ENCODE results near the gene CAV2. TPM values are rescaled to one million over a fixed set of nuclear protein-coding genes. Genes with fewer than 3 reads are reported as not detected.

Gene CAV2
- total and polyA plus RNA-seq, 2 of the 8 experiments (the other 6 are each of a cell fraction or from before 2014, with no cell fraction given) = 2.8 to 4.7 TPM

- Histone ChIP-seq H2AK5ac (ENCODE audit: low read depth, low read length) (no peak overlapping the region), H3K23me2 (ENCODE audit: low read depth, low read length) (no peaks in the 10 kb centered on the region), H3K79me2 (ENCODE audit: control insufficient read depth in 1 of 2, insufficient read depth in 2 of 2, low read length in 2 of 2) (no peaks in the 10 kb centered on the region), H2BK15ac (ENCODE audit: low read length) (no peak overlapping the region), H4K20me1 (replicated peaks in 1 of 2; ENCODE audit: control insufficient read depth in 1 of 2, insufficient read depth in 2 of 2, low read length in 2 of 2) (no peaks in the 10 kb centered on the region), H3K27me3 (replicated peaks in 1 of 4; ENCODE audit: control insufficient read depth in 3 of 4, extremely low read depth in 1 of 4, insufficient read depth in 3 of 4, low read length in 3 of 4) (no peaks in the 10 kb centered on the region), H2BK120ac (replicated peaks; ENCODE audit: low read depth, low read length) (no peak overlapping the region), H2BK12ac (ENCODE audit: low read depth, low read length) (no peak overlapping the region), H3K4me3 (ENCODE audit: extremely low read depth in 1 of 4, insufficient read depth in 2 of 4, low read depth in 3 of 4, low read length in 4 of 4) (no peak overlapping the region), H3K36me3 (ENCODE audit: control insufficient read depth in 2 of 4, insufficient read depth in 4 of 4, low read length in 3 of 4) (no peaks in the 10 kb centered on the region), H3K56ac (replicated peaks; ENCODE audit: insufficient read length, low read depth, low read length) (no peak overlapping the region), H3K27ac (ENCODE audit: low read depth, low read length) (no peak overlapping the region), H2BK5ac (ENCODE audit: low read depth, low read length) (no peak overlapping the region), H2AFZ (ENCODE audit: low read length) (no peak overlapping the region), H4K8ac (ENCODE audit: extremely low read depth, insufficient read depth, low read length) (no peak overlapping the region), H3K79me1 (ENCODE audit: low read depth, low read length) (no peaks in the 10 kb centered on the region), H3K18ac (ENCODE audit: extremely low read depth, low read length) (no peak overlapping the region), H3K4me1 (replicated peaks in 1 of 4; ENCODE audit: control insufficient read depth in 3 of 4, insufficient read depth in 4 of 4, low read length in 3 of 4) (no peaks in the 10 kb centered on the region), H3K9ac (replicated peaks in 1 of 4; ENCODE audit: extremely low read depth in 1 of 4, low read depth in 3 of 4, low read length in 3 of 4) (no peak overlapping the region), H4K5ac (ENCODE audit: insufficient read length, low read depth, low read length) (no peak overlapping the region), H3K4ac (replicated peaks; ENCODE audit: insufficient read length, low read depth, low read length) (no peak overlapping the region), H3K9me3 (ENCODE audit: insufficient read depth in 2 of 2, low read depth in 1 of 2, low read length in 1 of 2) (no peaks in the 10 kb centered on the region), H3K4me2 (ENCODE audit: insufficient read depth in 1 of 2, low read depth in 2 of 2, low read length in 2 of 2) (no peak overlapping the region), H3K23ac (ENCODE audit: insufficient read length) (no peak overlapping the region), H2BK20ac (ENCODE audit: low read length) (no peak overlapping the region), H3K14ac (ENCODE audit: insufficient read length) (no peak overlapping the region), H4K91ac (replicated peaks; ENCODE audit: insufficient read length, low read length) (no peak overlapping the region)
- ChIA-PET POLR2A (ENCODE audit: partially characterized antibody) (no interaction called here), CTCF (ENCODE audit: partially characterized antibody) (interaction anchor here (0.6 kb wide), 1 partner anchor 221 kb away, joined by 3 read pairs; no protein-coding TSS in a partner anchor)
- WGBS, 2 experiments (ENCODE audit: extremely low coverage in 1 of 2, insufficient coverage in 1 of 2, insufficient read length in 1 of 2, insufficient replicate concordance in 2 of 2, low coverage in 1 of 2, low lambda C conversion rate in 2 of 2, missing lambda C conversion rate in 1 of 2) = 96% methylated on average over 3 of the region's 3 CpGs; no CpG with 5 or more reads in 1 of the 2 experiments
- DNase-seq (ENCODE audit: low read depth in 1 of 2, low spot score in 2 of 2) (no peak), FAIRE-seq (no peak)
- TF ChIP-seq CBX5 (IDR thresholded peaks at IDR 0.05; ENCODE audit: low read depth, low read length) (no peak), BRCA1 (IDR thresholded peaks at IDR 0.05; ENCODE audit: low read depth, low read length) (no peak), RFX5 (IDR thresholded peaks at IDR 0.05; ENCODE audit: borderline replicate concordance, low read depth, low read length) (no peak), EZH2 (IDR thresholded peaks at IDR 0.05; ENCODE audit: low read depth, low read length, severe bottlenecking) (no peak)
These were observed 6.9 kb upstream of the CAV2 start for GRCh38 chr7:116492654-116493109.
